ENCODE results near the gene GPC5.
"Not testable (repeated sequence)": the region's sequence is repeated elsewhere in the genome, so short reads cannot be mapped to it uniquely, and the experiment has no call there.

The GPC5 gene

GRCh38 chr13:92539148-92539547 lies 1140.7 kb downstream of the GPC5 start:
- not testable (repeated sequence) for DNase-seq (ENCODE audit: low read depth in 2 of 2)

- no peak for DNase-seq (ENCODE audit: low read depth in 2 of 2)
Measured at GRCh38 chr13:92547266-92547665, 1148.8 kb downstream of the GPC5 start.

- no peak for DNase-seq (ENCODE audit: low read depth in 2 of 2)
Measured at GRCh38 chr13:92549276-92549675, 1150.9 kb downstream of the GPC5 start.

- DNase-seq (ENCODE audit: low read depth in 2 of 2): no peak
Measured at GRCh38 chr13:92553470-92554114, 1155.2 kb downstream of the GPC5 start.

GRCh38 chr13:92560883-92561282 lies 1162.5 kb downstream of the GPC5 start:
- DNase-seq (ENCODE audit: low read depth in 2 of 2): no peak

- DNase-seq (ENCODE audit: low read depth in 2 of 2): no peak
Measured at GRCh38 chr13:92564942-92565341, 1166.5 kb downstream of the GPC5 start.

GRCh38 chr13:92566767-92567166 lies 1168.3 kb downstream of the GPC5 start:
- no peak for DNase-seq (ENCODE audit: low read depth in 2 of 2)

GRCh38 chr13:92572190-92572589 lies 1173.8 kb downstream of the GPC5 start:
- DNase-seq (ENCODE audit: low read depth in 2 of 2): no peak

GRCh38 chr13:92573467-92574057 lies 1175.1 kb downstream of the GPC5 start:
- no peak for DNase-seq (ENCODE audit: low read depth in 2 of 2)

- no peak for DNase-seq (ENCODE audit: low read depth in 2 of 2)
Measured at GRCh38 chr13:92574499-92574898, 1176.1 kb downstream of the GPC5 start.

GRCh38 chr13:92575777-92576176 lies 1177.4 kb downstream of the GPC5 start:
- no peak for DNase-seq (ENCODE audit: low read depth in 2 of 2)

GRCh38 chr13:92578358-92578757 lies 1179.9 kb downstream of the GPC5 start:
- DNase-seq (ENCODE audit: low read depth in 2 of 2): no peak

- DNase-seq (ENCODE audit: low read depth in 2 of 2): no peak
Measured at GRCh38 chr13:92589955-92590354, 1191.5 kb downstream of the GPC5 start.

GRCh38 chr13:92590503-92590908 lies 1192.1 kb downstream of the GPC5 start:
- DNase-seq (ENCODE audit: low read depth in 2 of 2): no peak

GRCh38 chr13:92591117-92591516 lies 1192.7 kb downstream of the GPC5 start:
- no peak for DNase-seq (ENCODE audit: low read depth in 2 of 2)

GRCh38 chr13:92592757-92593156 lies 1194.3 kb downstream of the GPC5 start:
- DNase-seq (ENCODE audit: low read depth in 2 of 2): no peak

- no peak for DNase-seq (ENCODE audit: low read depth in 2 of 2)
Measured at GRCh38 chr13:92602560-92602959, 1204.1 kb downstream of the GPC5 start.

- no peak for DNase-seq (ENCODE audit: low read depth in 2 of 2)
Measured at GRCh38 chr13:92609376-92609775, 1211.0 kb downstream of the GPC5 start.

- no peak for DNase-seq (ENCODE audit: low read depth in 2 of 2)
Measured at GRCh38 chr13:92612892-92613291, 1214.5 kb downstream of the GPC5 start.

- DNase-seq (ENCODE audit: low read depth in 2 of 2): no peak
Measured at GRCh38 chr13:92613921-92614320, 1215.5 kb downstream of the GPC5 start.

GRCh38 chr13:92621985-92622384 lies 1223.6 kb downstream of the GPC5 start:
- DNase-seq (ENCODE audit: low read depth in 2 of 2): no peak

- no peak for DNase-seq (ENCODE audit: low read depth in 2 of 2)
Measured at GRCh38 chr13:92622905-92623304, 1224.5 kb downstream of the GPC5 start.

- DNase-seq (ENCODE audit: low read depth in 2 of 2): no peak
Measured at GRCh38 chr13:92626274-92626673, 1227.9 kb downstream of the GPC5 start.

GRCh38 chr13:92640936-92641335 lies 1242.5 kb downstream of the GPC5 start:
- DNase-seq (ENCODE audit: low read depth in 2 of 2): no peak
